ENCODE measurements around the gene PTAR1.

PTAR1 gene

DNA sequence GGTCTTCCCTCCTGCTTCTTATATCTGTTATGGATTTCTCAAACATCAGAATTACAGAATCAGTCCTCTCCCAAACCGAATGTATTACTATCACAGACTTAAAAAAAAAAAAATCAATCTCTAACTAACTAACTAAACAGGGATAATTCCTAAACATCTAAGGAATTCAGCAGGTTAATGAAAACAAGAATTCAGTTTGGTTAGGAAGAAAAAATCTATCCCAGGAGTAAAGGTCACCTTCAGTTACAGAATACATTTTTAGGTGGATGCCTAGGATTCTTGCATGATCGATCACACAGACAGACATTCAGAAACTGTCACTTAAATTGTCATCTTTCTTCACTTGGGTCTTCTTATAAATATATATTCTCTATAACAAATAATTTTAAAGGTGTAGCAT, 11.5 kb downstream of the PTAR1 start:
- no peak for DNase-seq

DNA sequence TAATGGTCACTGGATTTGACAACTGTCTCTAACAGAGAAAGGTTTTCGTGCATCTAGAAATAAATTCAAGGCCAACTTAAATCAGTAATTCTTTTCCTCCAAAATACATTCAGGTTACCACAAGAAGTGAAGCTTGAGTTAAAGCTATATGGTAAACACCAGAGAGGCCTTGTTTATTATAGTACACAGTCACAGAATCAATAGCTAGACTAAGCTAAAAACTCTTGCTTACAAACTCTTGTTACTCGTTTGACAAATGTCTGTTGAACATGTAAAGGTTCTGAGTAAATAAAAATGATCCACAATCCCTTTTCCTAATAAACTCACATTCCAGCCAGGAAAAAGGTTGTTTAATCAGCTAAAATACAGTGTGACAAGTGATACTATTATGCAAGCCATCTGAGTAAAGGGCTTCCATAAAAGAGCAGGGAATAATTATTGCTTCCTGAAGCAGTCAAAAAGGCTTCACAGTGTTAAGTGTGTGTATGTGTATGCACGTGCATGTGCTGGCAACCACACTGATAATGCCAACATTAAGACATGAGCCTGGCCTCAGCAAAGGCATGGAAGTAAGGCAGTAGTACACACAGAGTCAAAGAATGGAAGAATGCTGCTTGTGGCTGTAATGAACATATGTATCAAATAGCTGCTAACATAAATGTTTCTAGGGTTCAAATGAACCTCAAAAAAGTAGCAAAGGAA, 12.8 kb downstream of the PTAR1 start:
- DNase-seq = no peak

DNA sequence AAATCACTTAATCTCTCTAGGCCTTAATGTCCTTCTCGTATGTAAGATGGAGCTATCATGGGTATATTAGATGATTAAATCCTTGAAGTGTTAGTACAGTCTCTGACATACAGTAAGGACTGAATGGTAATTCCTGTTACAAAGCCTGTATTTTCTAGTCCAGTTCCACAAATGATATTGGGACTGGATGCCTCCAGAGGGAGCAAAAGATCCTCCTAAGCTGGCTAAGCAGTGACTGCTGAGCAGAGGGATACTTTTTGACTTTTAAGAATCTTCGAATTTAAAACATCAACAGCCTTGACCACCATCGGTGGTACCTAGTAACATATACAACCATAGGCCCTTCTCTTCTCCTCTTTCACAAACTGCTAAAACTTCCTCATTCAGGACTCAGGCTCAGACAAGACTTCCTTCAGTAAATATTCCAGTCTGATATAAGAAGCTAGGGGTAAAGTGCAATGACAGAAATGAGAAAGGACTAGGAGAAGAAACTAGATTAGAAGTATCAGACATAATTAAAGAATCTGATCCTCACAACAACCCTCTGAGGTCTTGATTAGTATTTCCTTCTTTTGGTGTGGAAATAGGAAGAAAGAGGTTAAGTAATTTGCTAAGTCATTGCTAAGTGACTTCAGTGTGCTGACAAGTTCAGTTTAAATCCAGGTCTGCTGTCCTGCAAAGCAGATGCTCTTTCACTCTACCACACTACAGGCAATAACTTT, 13.9 kb downstream of the PTAR1 start:
- DNase-seq = no peak

DNA sequence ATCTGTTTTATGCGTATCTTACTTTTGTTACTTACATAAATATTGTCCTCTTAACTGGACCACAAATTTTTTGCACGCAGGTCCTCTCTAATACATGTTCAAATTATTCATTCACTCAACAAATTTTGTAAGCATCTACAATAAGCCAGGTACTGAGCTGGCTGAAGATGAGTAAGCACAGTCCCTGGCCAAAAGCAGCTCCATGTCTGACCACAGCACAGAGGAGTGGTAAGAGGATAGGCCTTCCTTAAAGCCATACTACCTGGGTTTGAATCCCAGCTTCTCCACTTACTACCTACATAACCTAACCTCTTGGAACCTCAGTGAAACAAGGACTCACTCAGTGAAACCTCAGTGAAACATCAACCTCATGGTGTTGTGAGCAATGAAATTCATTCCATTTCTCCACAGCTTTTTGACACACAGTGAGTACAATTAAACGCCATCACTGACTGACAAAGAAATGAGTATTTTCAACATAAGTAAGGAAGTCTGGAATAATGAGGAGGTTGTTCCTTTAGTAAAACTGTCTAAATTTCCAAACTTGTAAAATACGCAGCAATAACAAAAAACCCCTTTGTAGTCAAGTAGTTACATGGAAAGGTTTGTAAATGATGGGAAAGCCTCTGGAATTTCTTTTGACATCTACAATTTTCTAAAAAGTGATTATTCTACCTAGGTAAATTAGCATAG, 15.0 kb downstream of the PTAR1 start:
- DNase-seq = no peak

DNA sequence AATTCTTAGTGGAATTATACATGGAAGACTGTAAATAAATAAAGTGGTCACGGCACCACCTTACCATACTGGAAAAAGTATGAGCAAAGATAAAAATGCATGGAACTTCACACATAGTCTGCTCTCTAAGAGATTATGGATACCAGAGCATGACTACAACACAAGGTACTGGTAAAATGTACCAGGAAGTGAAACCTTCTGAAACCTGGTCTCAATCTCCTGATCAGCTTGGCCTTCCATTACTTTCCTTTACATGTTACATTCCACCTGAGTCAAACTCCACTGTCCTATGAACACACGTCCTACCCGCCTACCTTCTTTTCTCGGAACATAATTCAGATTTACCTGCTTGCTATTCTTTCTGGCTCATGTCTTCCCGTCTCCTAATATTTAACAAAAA, 15.9 kb downstream of the PTAR1 start:
- no peak for DNase-seq

DNA sequence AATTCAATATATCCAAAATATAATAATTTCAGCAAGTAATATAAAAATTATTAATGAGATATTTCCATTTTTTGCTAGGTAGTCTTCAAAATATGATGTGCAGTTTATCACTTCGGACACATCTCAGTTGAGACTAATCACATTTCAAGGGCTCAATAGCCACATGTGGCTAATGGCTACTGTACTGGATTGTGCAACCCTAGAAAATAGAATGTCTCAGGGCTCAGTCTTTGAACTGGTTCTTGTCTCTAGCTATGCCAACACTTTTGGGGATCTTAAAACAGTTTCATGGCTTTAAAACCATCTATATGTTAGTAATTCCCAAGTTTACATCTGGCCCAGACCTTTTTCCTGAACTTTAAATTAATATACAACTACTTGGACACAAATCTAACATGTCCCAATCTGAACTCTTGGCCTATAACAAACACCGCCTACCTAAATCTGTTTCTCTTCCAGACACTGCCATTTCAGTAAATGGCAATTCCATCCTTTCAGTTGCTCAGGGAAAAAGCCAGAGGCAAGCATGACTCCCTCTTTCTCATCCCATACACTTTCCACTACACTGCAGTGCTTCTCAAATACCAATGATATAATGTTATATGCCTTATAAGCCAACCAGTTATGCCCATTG, 18.8 kb downstream of the PTAR1 start:
- DNase-seq = no peak

DNA sequence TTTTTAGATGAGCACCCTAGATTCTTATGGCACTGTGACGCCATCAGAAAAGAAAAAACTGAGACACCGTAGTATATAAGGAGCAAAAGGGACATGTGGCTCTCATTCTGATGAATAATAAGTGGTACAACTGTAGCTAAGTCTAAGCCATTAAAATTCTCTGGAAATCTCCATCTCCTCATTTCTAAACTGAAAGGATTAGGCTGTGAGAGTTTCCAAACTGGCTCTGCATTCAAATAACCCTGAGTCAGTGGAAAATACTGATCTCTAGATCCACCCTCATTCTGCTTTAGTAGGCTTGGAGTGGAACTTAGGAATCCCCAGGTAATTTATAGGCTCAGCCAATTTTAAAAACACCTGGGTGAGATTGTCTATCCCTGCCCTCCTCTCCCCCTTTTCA, 28.5 kb downstream of the PTAR1 start:
- DNase-seq = no peak

DNA sequence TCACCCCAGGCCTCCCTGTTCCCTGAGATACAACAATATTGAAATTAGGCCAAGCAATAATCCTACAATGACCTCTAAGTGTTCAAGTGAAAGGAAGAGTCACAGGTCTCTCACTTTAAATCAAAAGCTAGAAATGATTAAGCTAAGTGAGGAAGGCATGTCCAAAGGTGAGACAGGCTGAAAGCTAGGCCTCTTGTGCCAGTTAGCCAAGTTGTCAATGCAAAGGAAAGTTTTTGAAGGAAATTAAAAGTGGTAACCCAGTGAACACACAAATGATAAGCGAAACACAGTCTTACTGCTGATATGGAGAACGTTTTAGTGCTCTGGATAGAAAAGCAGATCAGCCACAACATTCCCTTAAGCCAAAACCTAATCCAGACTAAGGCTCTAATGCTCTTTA, 39.8 kb downstream of the PTAR1 start:
- no peak for DNase-seq

DNA sequence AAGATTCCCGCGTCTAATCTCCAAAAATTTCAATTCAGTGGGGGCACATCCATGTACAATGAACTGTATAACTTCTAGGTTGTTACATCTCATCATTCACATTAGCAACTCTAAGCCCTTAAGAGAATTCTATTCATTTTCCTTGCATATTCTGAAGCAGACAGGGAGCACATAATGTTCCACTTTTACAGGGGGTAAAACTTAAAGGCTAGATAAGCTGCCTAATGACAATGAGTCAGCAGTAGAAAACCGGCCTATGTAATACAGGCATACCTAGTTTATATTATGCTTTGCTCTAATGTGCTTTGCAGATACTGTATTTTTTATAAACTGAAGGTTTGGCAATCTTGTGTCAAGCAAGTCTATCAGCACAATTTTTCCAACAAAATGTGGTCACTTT, 40.4 kb downstream of the PTAR1 start:
- DNase-seq = no peak

DNA sequence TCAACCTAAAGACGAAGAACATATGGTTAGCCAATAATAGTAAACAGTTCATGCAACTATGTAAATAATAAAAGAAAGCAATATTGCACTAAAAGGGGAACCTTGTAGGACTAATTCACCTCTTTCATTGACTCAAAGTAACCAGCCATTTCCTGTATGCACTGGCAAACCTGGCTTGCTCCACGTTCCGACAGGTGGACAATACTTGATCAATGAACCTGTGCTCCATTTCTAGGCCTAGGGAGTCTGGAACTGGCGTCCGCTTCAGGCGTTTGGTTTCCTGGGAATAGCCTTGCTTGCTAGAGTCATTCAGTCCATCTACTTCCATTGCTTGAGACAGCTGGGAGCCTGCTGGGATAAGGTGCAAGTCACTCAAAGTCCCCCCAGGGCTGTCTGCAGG, 41.6 kb downstream of the PTAR1 start:
- no peak for DNase-seq

DNA sequence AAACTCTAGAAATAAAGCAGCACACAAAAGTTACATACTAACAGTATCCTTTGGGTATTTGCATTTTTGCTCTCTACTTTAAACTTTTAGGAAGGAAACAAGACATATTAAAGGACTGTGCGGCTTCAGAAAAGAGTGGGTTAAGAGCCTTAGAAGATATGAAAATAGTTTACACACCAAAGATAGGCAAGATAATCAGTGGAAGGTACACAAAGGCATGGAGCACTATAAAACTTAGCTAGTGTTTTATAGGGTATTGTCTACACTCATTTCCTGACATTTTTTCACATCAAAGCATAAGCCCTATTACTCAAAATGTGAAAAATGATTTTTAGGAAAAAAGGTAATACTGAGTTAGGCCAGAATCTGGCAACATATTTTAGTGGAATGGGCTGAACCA, 44.0 kb downstream of the PTAR1 start:
- no peak for DNase-seq

DNA sequence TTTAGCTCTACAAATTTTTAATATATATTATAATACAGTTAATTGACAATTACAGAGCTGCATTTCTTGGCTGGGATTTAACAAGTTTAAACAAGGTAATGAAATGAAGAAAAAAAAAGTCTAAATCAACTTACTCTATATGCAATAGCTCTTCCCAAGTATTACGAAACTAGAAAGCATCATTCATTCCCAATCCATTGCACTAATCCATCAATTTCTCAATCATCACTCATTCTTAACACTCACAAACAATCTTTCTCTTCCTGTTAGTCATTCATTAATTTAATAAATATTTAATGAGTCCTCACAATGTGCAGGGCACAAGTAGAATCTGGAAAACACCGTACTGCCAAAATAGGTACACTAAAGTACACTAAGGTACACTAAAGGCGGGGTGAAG, 44.7 kb downstream of the PTAR1 start:
- no peak for DNase-seq

DNA sequence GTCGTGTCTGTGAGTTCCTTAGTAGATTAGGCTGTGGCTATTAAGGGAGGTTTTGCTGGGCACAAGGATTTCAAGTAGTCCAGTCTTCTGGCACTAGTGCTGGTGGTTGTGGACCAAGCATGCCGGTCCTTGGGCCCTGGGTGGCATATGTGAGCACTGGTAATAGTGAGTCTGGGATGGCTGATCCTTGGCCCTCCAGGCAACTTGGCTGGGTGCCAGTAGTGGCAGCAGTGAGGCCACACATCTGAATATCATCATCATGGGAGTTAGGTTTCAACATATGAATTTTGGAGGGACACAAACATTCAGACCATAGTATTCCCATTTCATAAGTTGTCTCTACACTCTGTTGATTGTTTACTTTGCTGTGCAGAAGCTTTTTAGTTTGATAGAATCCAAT, 62.3 kb downstream of the PTAR1 start:
- no peak for DNase-seq

DNA sequence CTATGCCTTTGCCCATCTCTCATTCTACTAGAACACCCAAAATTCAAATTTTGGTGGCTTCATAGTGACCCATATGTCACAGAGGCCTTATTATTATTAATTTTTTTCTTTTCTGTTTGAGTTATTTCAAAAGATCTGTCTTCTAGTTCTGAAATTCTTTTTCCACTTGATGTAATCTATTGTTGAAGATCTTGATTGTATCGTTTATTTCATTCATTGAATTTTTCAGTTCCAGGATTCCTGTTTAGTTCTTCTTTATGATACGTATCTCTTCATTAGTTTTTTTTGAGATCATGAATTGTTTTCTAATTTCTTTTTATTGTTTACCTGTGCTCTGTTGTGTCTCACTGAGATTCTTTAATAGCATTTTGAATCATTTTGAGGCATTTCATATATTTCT, 63.0 kb downstream of the PTAR1 start:
- no peak for DNase-seq

DNA sequence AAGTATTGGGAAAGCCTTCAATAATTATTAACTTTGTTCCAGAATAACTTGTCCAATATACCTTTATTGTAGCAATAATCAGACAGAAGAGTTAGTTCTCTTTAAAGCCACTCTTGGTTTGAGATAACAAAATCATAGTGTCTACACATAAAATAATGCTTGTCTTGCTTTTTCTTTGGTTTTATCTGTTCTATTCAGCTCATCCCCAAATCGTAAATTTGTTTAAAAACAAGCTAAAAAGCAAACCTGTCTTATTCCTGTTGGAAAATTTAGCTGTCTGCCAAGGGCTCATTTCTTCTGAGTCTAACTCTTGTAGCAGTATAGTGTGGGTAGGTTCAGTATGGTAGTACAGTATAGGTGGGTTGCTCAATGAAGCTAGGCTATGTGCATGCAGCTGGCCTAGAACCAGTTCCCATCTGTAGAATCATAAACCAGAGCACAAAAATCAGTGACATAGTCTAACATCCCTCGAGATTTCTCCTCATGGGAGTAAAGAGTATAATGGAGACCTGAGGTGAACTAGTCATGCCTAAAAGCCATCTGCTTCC, 69.7 kb downstream of the PTAR1 start:
- DNase-seq = no peak

DNA sequence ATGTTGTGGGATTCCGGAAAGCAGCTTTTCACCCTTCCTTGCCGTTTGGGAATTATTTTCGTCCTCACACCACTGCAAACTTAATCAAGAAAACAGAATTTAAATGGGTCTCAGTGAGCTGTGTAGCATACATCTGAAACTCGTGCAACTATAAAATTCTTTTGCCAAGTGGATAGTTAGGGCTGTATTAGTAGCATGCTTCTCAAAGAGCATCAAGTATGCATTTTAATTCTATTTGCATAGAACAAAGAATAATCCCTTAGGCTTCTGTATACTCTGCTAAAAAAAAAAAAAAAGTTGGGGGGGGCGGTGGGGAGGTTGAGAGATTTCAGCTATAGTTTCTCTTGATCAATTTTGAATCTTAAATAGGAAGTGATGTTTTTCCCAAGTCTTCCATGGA, 75.9 kb downstream of the PTAR1 start:
- DNase-seq = no peak

DNA sequence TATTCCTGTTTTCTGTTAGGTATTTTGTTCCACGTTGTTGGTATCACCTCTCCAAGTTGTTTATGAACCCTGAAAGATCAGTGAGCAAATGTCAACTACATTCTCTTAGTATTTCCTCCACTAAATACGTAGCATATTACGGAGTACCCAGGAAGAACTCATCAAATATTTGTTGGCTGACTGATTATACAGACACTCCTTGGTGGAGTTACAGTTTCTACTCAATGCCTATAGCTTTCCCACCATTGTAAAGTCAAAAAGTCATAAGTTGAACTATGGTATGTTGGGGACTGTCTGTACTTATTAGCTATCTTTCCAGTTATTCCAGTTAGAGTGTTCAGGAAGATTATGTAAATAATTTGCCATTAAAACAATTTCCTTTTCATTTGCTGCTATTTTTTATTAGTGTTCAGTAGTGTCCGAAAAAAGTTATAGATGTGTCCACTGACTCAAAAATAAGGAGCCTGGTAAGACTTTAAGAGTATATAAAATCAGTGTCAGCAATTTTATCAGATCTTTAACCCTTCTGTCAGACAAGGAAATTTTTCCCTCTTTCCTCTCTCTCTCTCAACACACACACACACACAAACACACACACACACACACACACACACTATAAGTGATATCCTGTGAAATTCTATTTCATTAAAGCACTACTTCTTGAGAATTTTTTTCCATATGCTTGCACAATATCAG, 80.8 kb downstream of the PTAR1 start:
- DNase-seq = no peak

DNA sequence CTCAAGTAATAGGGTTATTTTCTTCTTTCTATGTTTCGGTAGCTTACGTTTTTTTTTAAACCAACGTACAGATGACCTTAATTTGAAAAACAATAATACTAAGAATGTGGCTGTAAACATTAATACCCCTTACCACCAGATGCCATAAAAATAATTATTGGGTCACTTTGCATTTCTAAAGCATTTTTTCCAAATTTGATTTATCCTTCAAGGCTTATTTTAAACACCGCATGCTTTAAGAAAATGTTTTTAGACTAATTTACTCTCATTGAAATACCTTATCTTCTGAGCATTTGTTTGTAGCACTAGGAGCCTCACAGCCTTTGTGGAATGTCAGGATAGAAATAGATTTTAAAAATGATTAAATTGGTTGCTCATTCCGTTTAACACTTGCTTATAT, 81.9 kb downstream of the PTAR1 start:
- no peak for DNase-seq

DNA sequence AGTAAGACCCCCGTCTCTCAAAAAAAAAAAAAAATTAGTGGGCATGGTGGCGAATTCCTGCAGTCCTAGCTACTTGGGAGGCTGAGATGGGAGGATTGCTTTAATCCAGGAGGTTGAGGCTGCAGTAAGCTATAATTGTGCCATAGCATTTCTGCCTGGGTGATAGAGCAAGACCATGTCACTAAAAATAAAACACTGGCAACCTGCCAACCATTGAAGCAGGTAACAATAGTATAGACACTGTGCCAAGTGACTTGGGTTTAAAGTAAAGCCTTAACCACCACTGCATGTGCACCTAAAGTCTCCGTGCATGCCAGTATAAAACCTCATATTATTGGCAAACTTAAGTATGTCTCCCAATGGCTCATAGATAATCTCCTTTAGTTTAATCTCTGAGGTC, 84.2 kb downstream of the PTAR1 start:
- DNase-seq = no peak

DNA sequence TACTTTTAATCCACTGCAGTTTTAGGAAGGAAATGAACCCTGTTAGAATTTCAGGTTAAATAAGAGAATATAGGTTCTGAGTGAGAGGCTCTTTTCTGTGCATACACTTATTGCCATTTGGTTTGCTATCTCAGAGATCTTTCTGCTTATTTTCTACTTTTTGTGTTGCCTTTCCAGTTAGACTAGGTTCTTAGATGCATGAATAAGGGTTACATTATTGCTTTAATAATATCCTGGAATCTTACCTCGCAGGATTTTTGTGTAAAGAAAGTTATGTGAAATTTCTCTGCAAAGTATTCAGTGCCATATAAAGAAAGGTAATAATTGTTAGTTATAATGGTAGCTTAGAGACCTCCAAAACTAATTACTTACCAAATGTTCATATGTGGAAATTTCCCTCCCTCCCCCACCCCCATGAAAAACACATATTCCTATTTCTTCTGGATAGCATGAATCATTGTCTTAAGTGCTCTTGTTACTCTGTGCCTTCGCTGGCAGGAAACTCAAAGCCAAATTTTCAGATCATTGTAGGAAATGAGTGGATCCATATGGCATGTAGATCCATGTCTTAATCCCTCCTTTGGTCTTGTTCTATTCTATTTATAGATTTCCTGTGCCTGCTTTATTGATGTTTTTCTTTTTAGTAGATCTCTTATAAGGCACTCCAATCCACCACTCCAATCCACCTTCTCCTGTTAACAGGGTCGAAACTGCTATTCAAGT, 84.9 kb downstream of the PTAR1 start:
- no peak for DNase-seq

DNA sequence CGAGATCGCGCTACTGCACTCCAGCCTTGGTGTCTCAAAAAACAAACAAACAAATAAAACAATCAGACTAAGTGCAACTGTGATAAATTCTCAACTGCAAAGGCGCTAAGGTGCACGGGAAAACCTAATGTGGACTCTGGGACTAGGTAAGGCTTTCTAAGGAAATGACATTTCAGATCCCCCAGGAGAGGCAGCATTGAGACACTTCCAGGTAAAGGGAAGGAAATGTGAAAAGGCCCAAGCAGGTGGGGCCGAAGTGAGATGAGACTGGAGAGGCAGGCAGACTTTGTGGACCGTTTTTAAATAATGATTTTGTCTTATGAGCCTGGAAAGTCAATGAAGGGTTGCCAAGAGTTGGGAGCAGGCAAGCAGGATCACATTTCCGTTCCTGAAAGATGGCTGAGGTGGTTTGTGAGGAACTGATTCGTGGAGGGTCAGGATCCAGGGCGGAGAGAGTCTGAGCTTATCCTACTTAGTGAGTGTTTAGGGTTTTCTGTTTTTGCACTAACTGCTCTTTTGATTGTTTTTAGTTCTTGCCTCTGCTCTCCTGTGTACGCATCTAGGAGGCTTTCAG, 85.6 kb downstream of the PTAR1 start:
- no peak for DNase-seq

DNA sequence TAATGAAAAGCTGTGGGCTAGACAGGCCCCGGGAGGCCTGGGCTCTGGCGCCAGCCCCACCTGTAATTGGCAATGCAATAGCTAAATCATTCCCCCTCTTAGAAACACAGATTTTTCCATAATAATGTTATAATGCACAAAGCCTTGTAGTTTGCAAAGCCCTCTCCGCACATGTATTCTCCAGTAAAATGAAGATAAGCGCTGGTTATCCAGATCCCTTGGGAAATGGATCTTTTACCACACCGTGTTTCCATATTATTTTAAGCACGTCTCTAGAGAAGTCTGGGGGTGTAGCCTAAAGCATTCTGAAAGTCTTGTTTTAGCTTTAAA, 86.5 kb downstream of the PTAR1 start:
- DNase-seq = no peak
